H1 (cell line): ENCODE measurements around the gene FPR2. TPM values are rescaled to one million over a fixed set of nuclear protein-coding genes. Genes with fewer than 3 reads are reported as not detected.
"Not testable (repeated sequence)": the region's sequence is repeated elsewhere in the genome, so short reads cannot be mapped to it uniquely, and the experiment has no call there.

Experiments used
- CTCF ChIA-PET: fragments of 300-600 bp; sonication (Branson Sonifier 250); formaldehyde crosslinking; loops from one replicate; lab custom pipeline; 2021; ENCODE audit not compliant: partially characterized antibody; lab: Charles Lee
- POLR2A ChIA-PET: fragments of 300-600 bp; sonication (Branson Sonifier 250); formaldehyde crosslinking; loops from one replicate; lab custom pipeline; 2021; ENCODE audit warnings: inconsistent platforms; ENCODE audit not compliant: partially characterized antibody; lab: Charles Lee
- DNase-seq, 2 experiments: peaks; one replicate each; pipeline versions ENCODE4 v3.0.0 to v3.0.0-alpha.2; 2010 to 2022; ENCODE audit warnings: low spot score in 2 of 2, low read depth in 1 of 2, mixed read lengths in 1 of 2
- FAIRE-seq: peaks from 2 replicates; lab custom pipeline; 2011; peaks lifted over from hg19 to GRCh38; lab: Jason Lieb, UNC
- H2AFZ ChIP-seq: 2 replicates; pipeline ENCODE4 v1.8.1; 2012; ENCODE audit warnings: low read length, inconsistent platforms
- H2AK5ac ChIP-seq: 2 replicates; pipeline ENCODE4 v1.6.1; 2013; ENCODE audit warnings: low read depth, low read length
- H2BK120ac ChIP-seq: replicated peaks from 2 replicates; pipeline ENCODE3; 2013; ENCODE audit warnings: low read depth, low read length, inconsistent platforms
- H2BK12ac ChIP-seq: 2 replicates; pipeline ENCODE4 v1.6.1; 2013; ENCODE audit warnings: low read depth, low read length
- H2BK15ac ChIP-seq: 2 replicates; pipeline ENCODE4 v1.6.1; 2013; ENCODE audit warnings: low read length
- H2BK20ac ChIP-seq: 2 replicates; pipeline ENCODE4 v1.6.1; 2013; ENCODE audit warnings: low read length
- H2BK5ac ChIP-seq: 2 replicates; pipeline ENCODE4 v1.6.1; 2013; ENCODE audit warnings: low read depth, low read length
- H3K14ac ChIP-seq: 2 replicates; pipeline ENCODE4 v1.6.1; 2013; ENCODE audit warnings: inconsistent platforms; ENCODE audit not compliant: insufficient read length
- H3K18ac ChIP-seq: 2 replicates; pipeline ENCODE4 v1.6.1; 2013; ENCODE audit warnings: low read length; ENCODE audit errors: extremely low read depth
- H3K23ac ChIP-seq: 2 replicates; pipeline ENCODE4 v1.6.1; 2013; ENCODE audit warnings: inconsistent platforms; ENCODE audit not compliant: insufficient read length
- H3K23me2 ChIP-seq: 2 replicates; pipeline ENCODE4 v1.6.1; 2013; ENCODE audit warnings: low read depth, low read length
- H3K27ac ChIP-seq: 2 replicates; pipeline ENCODE4 v1.6.1; 2011; ENCODE audit warnings: low read depth, low read length, inconsistent platforms
- H3K27me3 ChIP-seq, 4 experiments: replicated peaks in 1 of 4; 1 replicate in 1 of 4; 2 replicates in 3 of 4; pipeline versions ENCODE4 v1.6.1 to v1.8.1; 2011 to 2013; ENCODE audit warnings: low read length in 3 of 4, mild to moderate bottlenecking in 3 of 4, inconsistent platforms in 2 of 4, mixed read lengths in 2 of 4, moderate library complexity in 1 of 4; ENCODE audit not compliant: control insufficient read depth in 3 of 4, insufficient read depth in 3 of 4; ENCODE audit errors: extremely low read depth in 1 of 4
- H3K36me3 ChIP-seq, 4 experiments: 2 replicates each; pipeline versions ENCODE4 v1.6.1 to v1.8.1; 2011 to 2013; ENCODE audit warnings: mild to moderate bottlenecking in 4 of 4, low read length in 3 of 4, moderate library complexity in 2 of 4, control low read depth in 1 of 4, inconsistent platforms in 1 of 4; ENCODE audit not compliant: insufficient read depth in 4 of 4, control insufficient read depth in 2 of 4
- H3K4ac ChIP-seq: replicated peaks from 2 replicates; pipeline ENCODE3; 2013; ENCODE audit warnings: low read length, low read depth, mixed read lengths, inconsistent platforms; ENCODE audit not compliant: insufficient read length
- H3K4me1 ChIP-seq, 4 experiments: replicated peaks in 1 of 4; 1 replicate in 1 of 4; 2 replicates in 3 of 4; pipeline versions ENCODE4 v1.6.1 to v1.8.1; 2011 to 2013; ENCODE audit warnings: low read length in 3 of 4, inconsistent platforms in 2 of 4, mixed read lengths in 1 of 4; ENCODE audit not compliant: insufficient read depth in 4 of 4, control insufficient read depth in 3 of 4
- H3K4me2 ChIP-seq, 2 experiments: 2 replicates each; pipeline versions ENCODE4 v1.6.1 to v1.8.1; 2011 to 2013; ENCODE audit warnings: low read depth in 2 of 2, low read length in 2 of 2, control low read depth in 1 of 2, inconsistent platforms in 1 of 2, mild to moderate bottlenecking in 1 of 2; ENCODE audit not compliant: insufficient read depth in 1 of 2
- H3K4me3 ChIP-seq, 4 experiments: fragments of 200-600, 300-600 bp in 1 of 4; sonication (generic), shearing (Covaris generic), sonication (Bioruptor Twin) in 1 of 4; 2 replicates each; pipeline versions ENCODE4 v1.5.1 to v1.8.1; 2011 to 2016; ENCODE audit warnings: low read length in 4 of 4, low read depth in 3 of 4, control low read depth in 2 of 4, inconsistent platforms in 2 of 4, mild to moderate bottlenecking in 2 of 4, mixed read lengths in 1 of 4, moderate library complexity in 1 of 4; ENCODE audit not compliant: insufficient read depth in 2 of 4; ENCODE audit errors: extremely low read depth in 1 of 4
- H3K56ac ChIP-seq: replicated peaks from 2 replicates; pipeline ENCODE3; 2013; ENCODE audit warnings: low read depth, mild to moderate bottlenecking, mixed read lengths, low read length, inconsistent platforms; ENCODE audit not compliant: insufficient read length
- H3K79me1 ChIP-seq: 2 replicates; pipeline ENCODE4 v1.6.1; 2013; ENCODE audit warnings: low read depth, low read length, control low read depth
- H3K79me2 ChIP-seq, 2 experiments: 2 replicates each; pipeline versions ENCODE4 v1.6.1 to v1.8.1; 2012 to 2013; ENCODE audit warnings: low read length in 2 of 2, mild to moderate bottlenecking in 2 of 2, inconsistent platforms in 1 of 2; ENCODE audit not compliant: insufficient read depth in 2 of 2, control insufficient read depth in 1 of 2
- H3K9ac ChIP-seq, 4 experiments: replicated peaks in 1 of 4; 1 replicate in 1 of 4; 2 replicates in 3 of 4; pipeline versions ENCODE4 v1.6.1 to v1.8.1; 2011 to 2013; ENCODE audit warnings: low read depth in 3 of 4, low read length in 3 of 4, control low read depth in 2 of 4, mild to moderate bottlenecking in 2 of 4, moderate library complexity in 2 of 4, inconsistent platforms in 1 of 4; ENCODE audit errors: extremely low read depth in 1 of 4
- H3K9me3 ChIP-seq, 2 experiments: 2 replicates each; pipeline versions ENCODE4 v1.6.1 to v1.8.1; 2012 to 2013; ENCODE audit warnings: mild to moderate bottlenecking in 2 of 2, moderate library complexity in 2 of 2, control low read depth in 1 of 2, inconsistent platforms in 1 of 2, low read depth in 1 of 2, low read length in 1 of 2, mixed read lengths in 1 of 2; ENCODE audit not compliant: insufficient read depth in 2 of 2
- H4K20me1 ChIP-seq, 2 experiments: replicated peaks in 1 of 2; 2 replicates each; pipeline versions ENCODE3 to v1.8.1; 2011 to 2013; ENCODE audit warnings: inconsistent platforms in 2 of 2, low read length in 2 of 2, mild to moderate bottlenecking in 1 of 2; ENCODE audit not compliant: insufficient read depth in 2 of 2, control insufficient read depth in 1 of 2
- H4K5ac ChIP-seq: 2 replicates; pipeline ENCODE4 v1.6.1; 2013; ENCODE audit warnings: low read length, low read depth, mixed read lengths, inconsistent platforms; ENCODE audit not compliant: insufficient read length
- H4K8ac ChIP-seq: 2 replicates; pipeline ENCODE4 v1.8.0; 2013; ENCODE audit warnings: mild to moderate bottlenecking, moderate library complexity, low read length, inconsistent platforms; ENCODE audit not compliant: insufficient read depth; ENCODE audit errors: extremely low read depth
- H4K91ac ChIP-seq: replicated peaks from 2 replicates; pipeline ENCODE3; 2013; ENCODE audit warnings: low read length, mixed read lengths, inconsistent platforms; ENCODE audit not compliant: insufficient read length
- WGBS, 2 experiments: shearing (Covaris generic) in 1 of 2; methylation state at CpG; one replicate each; pipeline versions ENCODE4 v1.1.6 to v1.1.7; 2013 to 2015; ENCODE audit warnings: low lambda C conversion rate in 2 of 2, mixed read lengths in 2 of 2, inconsistent platforms in 1 of 2, low coverage in 1 of 2, missing lambda C conversion rate in 1 of 2; ENCODE audit not compliant: insufficient replicate concordance in 2 of 2, insufficient coverage in 1 of 2, insufficient read length in 1 of 2; ENCODE audit errors: extremely low coverage in 1 of 2, missing lambda C conversion rate in 1 of 2; 5-methylcytosine and 5-hydroxymethylcytosine counted together
- polyA plus RNA-seq, 7 experiments: library from polyadenylated mRNA; depleted of rRNA in 3 of 7; stranded (reverse) in 5 of 7; unstranded in 2 of 7; fragments of >200 nt in 5 of 7; fragments of 200-250 nt in 2 of 7; gene quantifications; 1 replicate in 5 of 7; 2 replicates in 1 of 7; 4 replicates in 1 of 7; pipeline versions ENCODE4 v1.2.1 to v1.2.3, GENCODE V29; 2011 to 2013; ENCODE audit warnings: missing spikeins in 2 of 7, mixed read lengths in 2 of 7
- total RNA-seq: library from RNA; stranded (reverse); fragmentation: NEBNext Ultra II Directional; extraction: Animal tissue kit (Norgen Biotek cat#: 25700); gene quantifications from 2 replicates; pipeline ENCODE4 v1.2.1, GENCODE V29; 2021

Gene FPR2
- total and polyA plus RNA-seq, 2 of the 8 experiments (the other 6 are each of a cell fraction or from before 2014, with no cell fraction given), result 0.17 TPM; not detected in 1

DNA sequence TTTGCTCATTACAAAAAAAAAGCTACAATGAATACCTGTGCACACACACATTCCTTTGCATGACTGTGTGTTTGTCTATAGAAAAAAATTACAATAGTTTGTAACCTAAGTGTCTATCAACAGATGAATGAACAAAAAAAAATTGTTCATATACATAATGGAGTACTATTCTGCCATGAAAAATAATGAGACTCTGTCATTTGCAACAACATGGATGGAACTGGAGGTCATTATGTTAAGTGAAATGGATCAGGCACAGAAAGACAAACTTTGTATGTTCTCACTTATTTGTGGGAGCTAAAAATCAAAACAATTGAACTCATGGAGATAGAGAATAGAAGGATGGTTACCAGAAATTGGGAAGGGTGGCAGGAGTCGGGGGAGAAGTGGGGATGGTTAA, 15.6 kb downstream of the FPR2 start:
- H2BK5ac ChIP-seq, H3K14ac ChIP-seq, H3K79me2 ChIP-seq, H3K9me3 ChIP-seq, H3K4ac ChIP-seq, H3K18ac ChIP-seq, H4K20me1 ChIP-seq, DNase-seq, H3K9ac ChIP-seq, H2AK5ac ChIP-seq, H2BK15ac ChIP-seq, H3K27me3 ChIP-seq, H3K79me1 ChIP-seq, H3K27ac ChIP-seq, H4K91ac ChIP-seq, H3K23ac ChIP-seq, H2BK20ac ChIP-seq, H3K4me2 ChIP-seq, H3K4me1 ChIP-seq, H3K56ac ChIP-seq, H2BK120ac ChIP-seq, H3K4me3 ChIP-seq, H4K5ac ChIP-seq, H3K23me2 ChIP-seq, H2AFZ ChIP-seq, H3K36me3 ChIP-seq, POLR2A ChIA-PET, H4K8ac ChIP-seq, H2BK12ac ChIP-seq, FAIRE-seq: not testable (repeated sequence)
- WGBS, 2 experiments, result 93% methylated on average over 1 of the region's 1 CpG; no CpG with 5 or more reads in 1 of the 2 experiments
- CTCF ChIA-PET, result interaction anchor here (0.6 to 2.9 kb wide), 15 partner anchors 22 to 303 kb away, joined by 3 to 17 read pairs (median 8); no protein-coding TSS in a partner anchor
